CD4-positive, alpha-beta T cell (primary cell): ENCODE data around the gene DIS3L2. TPM values are rescaled to one million over a fixed set of nuclear protein-coding genes. Genes with fewer than 3 reads are reported as not detected.

Source experiments
- ATAC-seq: fragments of 200-7000 bp; cut with Tn5 transposase; one replicate; pipeline ENCODE4 v1.10.0; 2022; ENCODE audit warnings: mild to moderate bottlenecking; ENCODE audit not compliant: poor library complexity
- CTCF ChIA-PET: fragments of 350-600 bp; sonication (Branson Sonifier 250); formaldehyde crosslinking; loops from one replicate; lab custom pipeline; 2021; ENCODE audit warnings: antibody characterized with exemption, inconsistent platforms; lab: Charles Lee
- POLR2A ChIA-PET: fragments of 350-600 bp; sonication (Branson Sonifier 250); formaldehyde crosslinking; loops from one replicate; lab custom pipeline; 2021; ENCODE audit warnings: antibody characterized with exemption, inconsistent platforms; lab: Charles Lee
- DNase-seq, 14 experiments: peaks; one replicate each; pipeline ENCODE4 v3.0.0-alpha.2; 2013 to 2020; ENCODE audit warnings: mixed read lengths in 2 of 14
- H3K27ac ChIP-seq, 2 donors: one replicate each; pipeline versions ENCODE4 v1.5.1 to v1.7.0; 2013; ENCODE audit warnings: low read length in 2 of 2, low read depth in 1 of 2, mild to moderate bottlenecking in 1 of 2
- H3K27me3 ChIP-seq, 2 experiments: 1 replicate in 1 of 2; 2 replicates in 1 of 2; pipeline versions ENCODE4 v1.6.1 to v1.7.0; 2013; ENCODE audit warnings: low read length in 2 of 2, control low read depth in 1 of 2, mild to moderate bottlenecking in 1 of 2, moderate library complexity in 1 of 2; ENCODE audit not compliant: insufficient read depth in 2 of 2, control insufficient read depth in 1 of 2
- H3K36me3 ChIP-seq: one replicate; pipeline ENCODE4 v1.6.1; 2013; ENCODE audit warnings: low read length, control low read depth; ENCODE audit not compliant: insufficient read depth
- H3K4me1 ChIP-seq: one replicate; pipeline ENCODE4 v1.6.1; 2013; ENCODE audit warnings: low read length, control low read depth; ENCODE audit not compliant: insufficient read depth
- H3K4me3 ChIP-seq: one replicate; pipeline ENCODE4 v1.5.1; 2013; ENCODE audit warnings: mild to moderate bottlenecking, low read length, moderate library complexity
- H3K9me3 ChIP-seq, 2 experiments: 1 replicate in 1 of 2; 2 replicates in 1 of 2; pipeline versions ENCODE4 v1.6.1 to v1.7.0; 2013; ENCODE audit warnings: low read length in 2 of 2, mild to moderate bottlenecking in 2 of 2, control low read depth in 1 of 2, moderate library complexity in 1 of 2; ENCODE audit not compliant: control insufficient read depth in 1 of 2, insufficient read depth in 1 of 2
- H3K27ac Mint-ChIP-seq: one replicate; pipeline ENCODE4 v1.8.0; 2020; ENCODE audit warnings: mixed read lengths
- H3K27me3 Mint-ChIP-seq: one replicate; pipeline ENCODE4 v1.8.0; 2021; ENCODE audit warnings: mixed read lengths
- H3K36me3 Mint-ChIP-seq: one replicate; pipeline ENCODE4 v1.8.0; 2021; ENCODE audit warnings: low read depth, mixed read lengths
- H3K4me1 Mint-ChIP-seq: one replicate; pipeline ENCODE4 v1.8.0; 2021; ENCODE audit warnings: low read depth, mixed read lengths
- H3K4me3 Mint-ChIP-seq: one replicate; pipeline ENCODE4 v1.8.0; 2020; ENCODE audit warnings: mild to moderate bottlenecking, mixed read lengths
- H3K9me3 Mint-ChIP-seq: one replicate; pipeline ENCODE4 v1.8.0; 2020; ENCODE audit warnings: mixed read lengths
- intact Hi-C, 2 experiments: fragments of 100-400 bp; cut with DNase I in 1 of 2; cut with micrococcal nuclease in 1 of 2; formaldehyde crosslinking; loops; one replicate each; pipeline versions ENCODE4 v1.15.1 to v1.9.0; 2023 to 2025; cut with DNase I, micrococcal nuclease
- total RNA-seq, 174 experiments: library from RNA in 2 of 174; stranded (reverse) in 2 of 174; gene quantifications; one replicate each; pipeline ENCODE4 v1.2.3 and lab custom pipeline; 2021 to 2026
- TF ChIP-seq, protein P1 (sequence below): fragments of 200-600 bp; IDR thresholded peaks from one replicate; pipeline ENCODE4 v1.8.0; 2022; ENCODE audit warnings: antibody characterized with exemption, mild to moderate bottlenecking

DIS3L2 gene
- total RNA-seq, 2 experiments from 2014 or later, result 59.8 to 62.9 TPM

GRCh38 chr2:232228332-232228731, 266.8 kb downstream of the DIS3L2 start:
- Histone ChIP-seq H3K4me1 (peaks cover 7% of the 10 kb centered on the region), H3K36me3 (peaks cover 4% of the 10 kb centered on the region), H3K4me3 (no peak overlapping the region), H3K27ac (no peak overlapping the region), H3K9me3 (no peaks in the 10 kb centered on the region), H3K27me3 (no peaks in the 10 kb centered on the region)
- no peak for DNase-seq
- CTCF ChIA-PET, result no interaction called here
- H3K9me3 Mint-ChIP-seq, result no peaks in the 10 kb centered on the region
- no peaks in the 10 kb centered on the region for H3K27me3 Mint-ChIP-seq
- no peak overlapping the region for H3K4me3 Mint-ChIP-seq
- peaks cover 5% of the 10 kb centered on the region for H3K36me3 Mint-ChIP-seq
- intact Hi-C loops, result no loop called here
- TF ChIP-seq, protein P1, sequence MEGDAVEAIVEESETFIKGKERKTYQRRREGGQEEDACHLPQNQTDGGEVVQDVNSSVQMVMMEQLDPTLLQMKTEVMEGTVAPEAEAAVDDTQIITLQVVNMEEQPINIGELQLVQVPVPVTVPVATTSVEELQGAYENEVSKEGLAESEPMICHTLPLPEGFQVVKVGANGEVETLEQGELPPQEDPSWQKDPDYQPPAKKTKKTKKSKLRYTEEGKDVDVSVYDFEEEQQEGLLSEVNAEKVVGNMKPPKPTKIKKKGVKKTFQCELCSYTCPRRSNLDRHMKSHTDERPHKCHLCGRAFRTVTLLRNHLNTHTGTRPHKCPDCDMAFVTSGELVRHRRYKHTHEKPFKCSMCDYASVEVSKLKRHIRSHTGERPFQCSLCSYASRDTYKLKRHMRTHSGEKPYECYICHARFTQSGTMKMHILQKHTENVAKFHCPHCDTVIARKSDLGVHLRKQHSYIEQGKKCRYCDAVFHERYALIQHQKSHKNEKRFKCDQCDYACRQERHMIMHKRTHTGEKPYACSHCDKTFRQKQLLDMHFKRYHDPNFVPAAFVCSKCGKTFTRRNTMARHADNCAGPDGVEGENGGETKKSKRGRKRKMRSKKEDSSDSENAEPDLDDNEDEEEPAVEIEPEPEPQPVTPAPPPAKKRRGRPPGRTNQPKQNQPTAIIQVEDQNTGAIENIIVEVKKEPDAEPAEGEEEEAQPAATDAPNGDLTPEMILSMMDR, result no peak
- ATAC-seq, result no peak
- POLR2A ChIA-PET, result no interaction called here
- peaks cover 5% of the 10 kb centered on the region for H3K4me1 Mint-ChIP-seq
- no peak overlapping the region for H3K27ac Mint-ChIP-seq

DNA sequence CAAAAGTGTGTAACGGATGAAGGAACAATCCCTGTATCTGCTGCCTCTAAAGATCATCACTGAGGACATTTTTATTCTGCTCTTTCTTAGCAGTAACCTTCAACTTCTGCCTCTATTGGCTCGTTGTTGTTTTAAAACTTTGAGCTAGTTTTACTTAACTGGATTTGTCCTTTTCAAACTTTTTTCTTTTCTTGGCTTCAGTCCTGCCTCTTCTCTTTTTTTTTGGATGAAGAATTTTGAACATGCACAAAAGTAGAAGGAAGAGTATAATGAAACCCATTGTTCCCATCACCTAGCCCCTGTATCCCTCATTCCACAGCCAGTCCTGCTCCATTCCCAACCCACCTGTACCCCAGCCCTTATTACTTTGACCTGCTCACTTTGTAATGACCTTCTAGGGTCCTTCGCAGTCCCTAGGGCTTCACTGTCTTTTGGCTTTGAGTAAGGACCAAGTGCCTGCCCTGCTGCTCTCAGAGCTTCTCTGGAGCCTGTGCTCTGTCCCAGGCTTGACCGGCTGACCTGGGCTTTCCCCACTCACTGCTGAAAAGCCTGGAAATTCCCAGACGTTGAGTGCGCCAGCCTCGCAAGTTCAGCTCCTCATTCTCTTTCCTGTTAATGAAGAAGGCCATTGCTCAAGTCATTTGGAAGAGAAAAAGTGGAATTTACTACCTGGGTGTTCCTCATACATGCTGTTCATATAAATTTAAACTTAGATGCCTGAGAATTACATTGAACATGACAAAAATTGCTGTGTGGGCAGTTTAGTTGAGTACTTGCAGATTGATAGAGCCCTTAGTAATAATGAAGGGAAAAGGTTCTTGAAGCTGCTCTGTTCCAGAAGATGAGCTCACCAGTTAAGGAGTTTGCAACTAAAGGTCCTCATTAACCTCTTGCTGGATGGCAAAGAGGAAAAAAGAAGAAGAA, 267.7 kb downstream of the DIS3L2 start:
- H3K27ac Mint-ChIP-seq, result no peak overlapping the region
- Histone ChIP-seq H3K36me3 (peaks cover 2% of the 10 kb centered on the region), H3K9me3 (no peaks in the 10 kb centered on the region), H3K4me1 (peaks cover 7% of the 10 kb centered on the region), H3K27me3 (no peaks in the 10 kb centered on the region), H3K4me3 (no peak overlapping the region), H3K27ac (no peak overlapping the region)
- intact Hi-C loops, result no loop called here
- no peak for DNase-seq
- ChIA-PET POLR2A (interaction anchor here (0.7 kb wide), 1 partner anchor 31 kb away, joined by 3 read pairs; no protein-coding TSS in a partner anchor), CTCF (interaction anchor here (1.4 kb wide), 1 partner anchor 16 kb away, joined by 3 read pairs; no protein-coding TSS in a partner anchor)
- no peaks in the 10 kb centered on the region for H3K27me3 Mint-ChIP-seq
- H3K9me3 Mint-ChIP-seq, result no peaks in the 10 kb centered on the region
- ATAC-seq, result no peak
- H3K4me1 Mint-ChIP-seq, result peaks cover 11% of the 10 kb centered on the region
- no peak overlapping the region for H3K4me3 Mint-ChIP-seq
- TF ChIP-seq, protein P1, result no peak
- H3K36me3 Mint-ChIP-seq, result peaks cover under 1% of the 10 kb centered on the region

DNA sequence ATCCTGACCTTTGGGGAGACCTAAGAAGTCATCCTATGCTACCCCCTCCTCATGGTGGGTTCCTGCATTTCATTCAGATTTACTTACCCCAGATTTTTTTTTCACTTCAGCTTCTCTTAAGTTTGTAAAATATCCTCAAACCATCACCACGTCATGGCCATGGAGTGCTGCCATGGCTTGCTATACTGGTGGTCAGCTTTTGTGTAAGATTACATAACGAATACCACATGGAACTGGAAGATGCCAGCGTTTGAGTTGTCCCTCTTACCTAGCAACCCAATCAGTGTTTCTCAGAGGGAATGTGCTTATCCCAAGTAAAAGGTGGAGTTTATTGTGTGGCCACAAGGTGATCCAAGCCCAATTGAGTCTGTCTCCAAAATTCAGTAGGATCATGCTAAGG, 268.4 kb downstream of the DIS3L2 start:
- TF ChIP-seq, protein P1, result no peak
- no peaks in the 10 kb centered on the region for H3K27me3 ChIP-seq
- no peak for ATAC-seq
- Mint-ChIP-seq H3K27ac (no peak overlapping the region), H3K4me3 (no peak overlapping the region), H3K27me3 (no peaks in the 10 kb centered on the region), H3K4me1 (peaks cover 15% of the 10 kb centered on the region), H3K9me3 (no peaks in the 10 kb centered on the region), H3K36me3 (no peaks in the 10 kb centered on the region)
- intact Hi-C loops, result loop anchor here in 1 of 2 experiments (10.0 kb wide), 1 partner anchor 95 kb away; no protein-coding TSS in a partner anchor
- no peak overlapping the region for H3K4me3 ChIP-seq
- peaks cover 7% of the 10 kb centered on the region for H3K4me1 ChIP-seq
- H3K9me3 ChIP-seq, result no peaks in the 10 kb centered on the region
- ChIA-PET CTCF (interaction anchor here (1.4 kb wide), 1 partner anchor 15 kb away, joined by 3 read pairs; no protein-coding TSS in a partner anchor), POLR2A (no interaction called here)
- no peak for DNase-seq
- no peak overlapping the region for H3K27ac ChIP-seq
- peaks cover 2% of the 10 kb centered on the region for H3K36me3 ChIP-seq
